ENCODE measurements around the gene ZRANB3.
"Not testable (repeated sequence)": the region's sequence is repeated elsewhere in the genome, so short reads cannot be mapped to it uniquely, and the experiment has no call there.

The ZRANB3 gene

DNA sequence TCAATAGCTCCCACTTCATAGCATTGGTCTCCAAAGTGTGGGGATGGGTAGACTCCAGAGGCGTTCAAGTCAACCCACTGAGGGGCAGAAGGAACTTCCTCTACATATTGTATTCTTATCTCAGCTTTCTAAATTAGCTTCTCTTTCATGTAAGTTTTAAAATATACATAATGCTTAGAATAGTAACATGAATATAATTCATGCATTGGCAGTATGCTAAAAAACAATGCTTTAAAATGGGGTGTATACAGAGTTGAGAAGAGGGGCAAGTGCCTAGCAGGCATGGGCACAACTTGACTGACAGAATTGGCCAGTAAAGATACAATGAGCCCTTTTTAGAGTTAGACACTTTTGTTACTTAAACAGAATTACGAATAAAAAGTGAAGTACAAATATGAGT is 212.2 kb downstream of the ZRANB3 start:
- no peak for DNase-seq

- DNase-seq, result no peak
Observed at GRCh38 chr2:135317375-135317774, 213.6 kb downstream of the ZRANB3 start.

DNA sequence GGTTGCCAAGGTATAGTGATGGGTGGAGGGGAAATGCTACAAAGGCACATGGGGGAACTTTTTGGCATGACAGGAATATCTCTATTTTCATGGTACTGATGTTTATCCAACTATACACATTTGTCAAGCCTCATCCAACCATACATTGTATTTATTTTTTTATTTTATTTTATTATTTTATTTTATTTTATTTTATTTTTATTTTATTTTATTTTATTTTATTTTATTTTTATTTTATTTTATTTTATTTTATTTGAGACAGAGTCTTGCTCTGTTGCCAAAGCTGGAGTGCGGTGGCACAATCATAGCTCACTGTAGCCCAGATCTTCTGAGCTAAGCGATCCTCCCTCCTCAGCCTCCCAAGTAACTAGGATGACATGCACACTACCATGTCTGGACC is 219.1 kb downstream of the ZRANB3 start:
- DNase-seq, result no peak

- DNase-seq, result no peak
Observed at GRCh38 chr2:135311268-135311667, 219.8 kb downstream of the ZRANB3 start.

GRCh38 chr2:135304694-135305093 is 226.3 kb downstream of the ZRANB3 start:
- DNase-seq, result no peak

DNA sequence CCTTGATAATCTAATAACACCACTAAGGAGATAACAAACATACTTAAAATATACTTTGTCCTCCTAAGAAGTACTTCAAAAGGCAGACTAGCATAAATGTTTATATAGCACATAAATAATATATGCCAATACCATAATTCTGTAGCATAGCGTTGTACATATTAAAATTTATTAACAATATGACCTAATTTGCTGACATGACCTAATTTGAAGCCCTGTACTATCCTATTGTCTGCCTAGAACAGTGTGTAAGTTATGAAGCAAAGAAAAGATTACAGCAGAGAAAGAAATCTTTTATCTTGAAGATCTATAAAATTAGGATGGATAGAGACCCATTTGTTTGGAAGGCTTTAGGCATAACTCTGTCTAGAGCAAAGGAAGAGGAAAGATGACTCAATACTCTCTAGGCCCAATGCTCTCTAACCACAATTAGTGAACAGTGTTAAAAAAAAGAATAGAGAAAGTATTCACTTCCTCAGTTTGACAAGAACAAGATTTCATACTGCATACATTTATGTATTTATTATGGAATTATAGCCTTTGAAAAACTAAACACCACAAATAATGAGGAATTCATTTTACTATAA is 231.3 kb downstream of the ZRANB3 start:
- no peak for DNase-seq

- DNase-seq, result no peak
Observed at GRCh38 chr2:135299165-135299564, 231.9 kb downstream of the ZRANB3 start.

DNA sequence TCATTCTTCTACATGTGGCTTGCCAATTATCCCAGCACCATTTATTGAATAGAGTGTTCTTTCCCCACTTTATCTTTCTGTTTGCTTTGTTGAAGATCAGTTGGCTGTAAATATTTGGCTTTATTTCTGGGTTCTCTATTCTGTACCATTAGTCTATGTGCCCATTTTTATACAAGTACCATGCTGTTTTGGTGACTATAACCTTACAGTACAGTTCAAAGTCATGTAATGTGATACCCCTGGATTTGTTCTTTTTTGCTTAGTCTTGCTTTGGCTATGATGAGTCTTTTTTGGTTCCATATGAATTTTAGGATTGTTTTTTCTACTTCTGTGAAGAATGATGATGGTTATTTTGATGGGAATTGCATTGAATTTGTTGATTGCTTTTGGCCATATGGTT is 243.9 kb downstream of the ZRANB3 start:
- DNase-seq, result not testable (repeated sequence)

DNA sequence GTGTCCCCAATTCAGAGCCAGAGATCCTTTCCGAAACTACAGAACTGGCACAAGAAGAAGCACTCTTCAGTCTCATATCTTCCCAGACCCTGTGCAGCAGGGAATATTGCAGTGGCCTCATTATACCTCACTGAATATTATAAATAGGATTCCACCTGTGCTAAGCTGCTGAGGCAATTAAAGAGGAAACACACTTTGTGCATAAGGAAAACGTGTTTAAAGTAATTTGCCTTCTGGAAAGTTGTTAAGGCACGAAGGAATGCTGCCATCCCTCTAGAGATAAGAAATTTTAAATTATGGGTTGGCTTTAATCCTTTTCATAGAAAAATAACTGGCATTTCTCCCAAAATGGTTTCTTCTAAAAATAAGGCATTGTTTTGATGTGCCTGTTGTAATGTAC is 245.6 kb downstream of the ZRANB3 start:
- DNase-seq, result no peak

DNA sequence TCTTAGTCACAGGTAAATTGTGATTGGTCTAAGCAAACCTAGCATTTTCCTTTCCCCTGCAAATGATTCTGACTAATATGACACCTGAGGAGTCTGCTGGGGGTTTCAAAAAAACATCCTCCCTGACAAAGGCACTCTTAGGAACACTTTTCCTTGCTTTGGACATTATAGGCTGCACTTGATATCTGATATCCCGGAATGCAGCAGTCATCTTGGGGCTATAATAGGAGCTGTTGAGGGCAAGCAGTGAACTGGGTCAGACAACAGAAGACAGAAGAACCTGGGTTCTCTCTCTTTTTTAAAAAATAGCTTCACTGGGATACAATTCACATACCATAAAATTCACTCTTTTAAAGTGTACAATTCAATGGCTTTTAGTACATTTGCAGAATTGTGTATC is 249.6 kb downstream of the ZRANB3 start:
- no peak for DNase-seq

GRCh38 chr2:135279209-135279608 is 251.8 kb downstream of the ZRANB3 start:
- no peak for DNase-seq

GRCh38 chr2:135276525-135276924 is 254.5 kb downstream of the ZRANB3 start:
- no peak for DNase-seq

- DNase-seq, result no peak
Observed at GRCh38 chr2:135271006-135271405, 260.0 kb downstream of the ZRANB3 start.

GRCh38 chr2:135265960-135266490 is 265.0 kb downstream of the ZRANB3 start:
- DNase-seq, result no peak

DNA sequence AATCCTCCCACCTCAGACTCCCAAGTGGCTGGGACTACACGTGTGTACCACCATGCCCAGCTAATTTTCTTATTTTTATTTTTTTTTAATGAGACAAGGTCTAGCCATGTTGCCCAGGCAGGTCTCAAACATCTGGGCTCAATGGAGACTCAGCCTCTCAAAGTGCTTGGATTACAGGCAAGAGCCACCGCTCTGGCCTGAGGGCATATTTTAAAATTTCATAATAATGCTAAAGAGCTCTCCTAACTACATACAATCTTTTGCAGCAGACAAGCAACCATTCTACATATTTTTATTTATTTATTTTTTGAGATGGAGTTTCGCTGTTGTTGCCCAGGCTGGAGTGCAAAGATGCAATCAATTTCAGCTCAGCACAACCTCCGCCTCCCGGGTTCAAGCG is 271.9 kb downstream of the ZRANB3 start:
- no peak for DNase-seq

- DNase-seq, result no peak
Observed at GRCh38 chr2:135258193-135258592, 272.8 kb downstream of the ZRANB3 start.

DNA sequence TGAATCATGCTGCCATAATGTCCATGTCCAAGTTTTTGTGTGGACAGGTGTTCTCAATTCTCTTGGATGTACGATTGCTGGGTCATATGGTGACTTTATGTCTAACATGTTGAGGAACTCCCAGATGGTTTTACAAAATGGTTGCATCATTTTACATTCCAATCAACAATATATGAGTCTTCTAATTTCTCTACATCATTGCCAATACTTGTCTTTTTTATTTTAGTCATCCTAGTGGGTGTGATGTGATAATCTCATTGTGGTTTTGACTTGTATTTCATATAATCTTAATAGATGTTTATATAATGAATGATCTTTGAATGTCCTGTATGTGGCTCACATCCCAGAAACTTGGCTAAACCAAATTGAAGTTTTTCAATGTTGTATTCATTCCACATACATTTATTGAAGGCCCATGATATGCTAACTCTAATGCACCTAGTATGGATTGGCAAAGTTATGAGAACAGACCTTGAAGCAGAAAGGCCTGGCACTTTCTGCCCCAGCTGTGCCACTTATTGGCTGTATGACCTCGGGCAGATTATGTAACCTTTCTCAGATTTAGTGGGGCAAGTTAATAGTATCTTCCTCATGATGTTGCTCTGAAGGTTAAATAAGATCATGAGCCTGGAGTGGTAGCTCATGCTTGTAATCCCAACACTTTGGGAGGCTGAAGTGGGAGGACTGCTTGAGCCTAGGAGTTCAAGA is 273.5 kb downstream of the ZRANB3 start:
- DNase-seq, result no peak

- no peak for DNase-seq
Observed at GRCh38 chr2:135256531-135257260, 274.3 kb downstream of the ZRANB3 start.

DNA sequence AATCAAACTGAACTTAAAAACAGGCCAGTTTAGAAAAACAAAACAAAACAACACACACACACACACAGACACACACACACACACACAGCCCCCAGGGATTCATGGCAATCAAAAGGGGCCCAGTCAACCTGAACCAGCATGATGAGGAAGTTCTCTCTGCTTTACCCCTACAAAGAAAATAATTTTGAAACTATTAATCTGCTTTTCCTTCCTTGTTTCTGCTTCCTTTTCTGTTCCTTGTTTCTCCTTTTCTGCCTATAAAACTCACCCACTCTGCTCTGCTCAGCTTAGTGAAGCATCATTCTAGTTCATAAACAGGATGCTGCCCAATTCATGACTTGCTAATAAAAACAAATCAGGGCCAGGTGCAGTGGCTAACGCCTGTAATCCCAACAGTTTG is 275.8 kb downstream of the ZRANB3 start:
- DNase-seq, result no peak

GRCh38 chr2:135252805-135253458 is 278.1 kb downstream of the ZRANB3 start:
- no peak for DNase-seq

- no peak for DNase-seq
Observed at GRCh38 chr2:135248611-135249010, 282.4 kb downstream of the ZRANB3 start.

- DNase-seq, result no peak
Observed at GRCh38 chr2:135246711-135247270, 284.2 kb downstream of the ZRANB3 start.

- no peak for DNase-seq
Observed at GRCh38 chr2:135245071-135245470, 285.9 kb downstream of the ZRANB3 start.
